Liver (tissue), 9 donors: ENCODE measurements around the gene ZNF506. TPM values are rescaled to one million over a fixed set of nuclear protein-coding genes. Genes with fewer than 3 reads are reported as not detected.

Experiments used
- DNase-seq: peaks from one replicate; pipeline ENCODE4 v3.0.0-alpha.2; 2017; ENCODE audit warnings: low spot score
- H3K27ac ChIP-seq, 2 donors: one replicate each; pipeline ENCODE4 v1.7.0; 2013; ENCODE audit warnings: inconsistent platforms in 2 of 2, low read length in 2 of 2, control low read depth in 1 of 2, low read depth in 1 of 2, mild to moderate bottlenecking in 1 of 2
- H3K27me3 ChIP-seq, 4 donors: one replicate each; pipeline versions ENCODE4 v1.6.1 to v1.7.0; 2013; ENCODE audit warnings: low read length in 3 of 4, inconsistent platforms in 1 of 4, mild to moderate bottlenecking in 1 of 4, moderate library complexity in 1 of 4; ENCODE audit not compliant: control insufficient read depth in 4 of 4, insufficient read depth in 4 of 4
- H3K36me3 ChIP-seq, 4 donors: one replicate each; pipeline versions ENCODE4 v1.6.1 to v1.7.0; 2013; ENCODE audit warnings: low read length in 3 of 4, mild to moderate bottlenecking in 3 of 4, low read depth in 1 of 4, moderate library complexity in 1 of 4; ENCODE audit not compliant: control insufficient read depth in 4 of 4, insufficient read depth in 3 of 4
- H3K4me1 ChIP-seq, 4 donors: one replicate each; pipeline versions ENCODE4 v1.6.1 to v1.7.0; 2013; ENCODE audit warnings: low read length in 3 of 4, mild to moderate bottlenecking in 3 of 4, moderate library complexity in 1 of 4; ENCODE audit not compliant: control insufficient read depth in 4 of 4, insufficient read depth in 4 of 4
- H3K4me3 ChIP-seq, 3 donors: one replicate each; pipeline versions ENCODE4 v1.6.1 to v1.7.0; 2013; ENCODE audit warnings: low read length in 3 of 3, control low read depth in 1 of 3, low read depth in 1 of 3, mild to moderate bottlenecking in 1 of 3
- H3K9ac ChIP-seq, 2 donors: one replicate each; pipeline ENCODE4 v1.7.0; 2013; ENCODE audit warnings: low read length in 2 of 2, mild to moderate bottlenecking in 2 of 2, moderate library complexity in 2 of 2, control low read depth in 1 of 2, low read depth in 1 of 2
- H3K9me3 ChIP-seq, 4 donors: one replicate each; pipeline versions ENCODE4 v1.6.1 to v1.7.0; 2013; ENCODE audit warnings: low read length in 3 of 4; ENCODE audit not compliant: control insufficient read depth in 4 of 4
- ATF3 ChIP-seq: IDR thresholded peaks from 2 replicates; pipeline ENCODE4 v1.6.1; 2016; ENCODE audit warnings: antibody characterized with exemption
- CTCF ChIP-seq: fragments of 150-350 bp; IDR thresholded peaks from 2 replicates; pipeline ENCODE4 v1.5.1; 2017; ENCODE audit warnings: improper control_type of control experiment, low read depth, low read length; ENCODE audit not compliant: missing input control
- EGR1 ChIP-seq, 2 donors: IDR thresholded peaks; 2 replicates each; pipeline ENCODE4 v1.6.1; 2016 to 2018; ENCODE audit warnings: antibody characterized with exemption in 2 of 2, low read depth in 2 of 2
- FOXA1 ChIP-seq: IDR thresholded peaks from 2 replicates; pipeline ENCODE4 v1.6.1; 2016; ENCODE audit warnings: antibody characterized with exemption
- FOXA2 ChIP-seq: IDR thresholded peaks from 2 replicates; pipeline ENCODE4 v1.6.1; 2016; ENCODE audit warnings: antibody characterized with exemption
- GABPA ChIP-seq, 2 donors: IDR thresholded peaks in 1 of 2; conservative IDR thresholded peaks in 1 of 2; 2 replicates each; pipeline ENCODE4 v1.6.1; 2016; ENCODE audit warnings: antibody characterized with exemption in 2 of 2, mild to moderate bottlenecking in 1 of 2, moderate library complexity in 1 of 2
- HNF4A ChIP-seq, 2 donors: conservative IDR thresholded peaks; 2 replicates each; pipeline ENCODE4 v1.6.1; 2016; ENCODE audit warnings: antibody characterized with exemption in 2 of 2, mild to moderate bottlenecking in 2 of 2
- HNF4G ChIP-seq: IDR thresholded peaks from 2 replicates; pipeline ENCODE4 v1.6.1; 2016; ENCODE audit warnings: antibody characterized with exemption
- JUND ChIP-seq, 2 donors: IDR thresholded peaks; 2 replicates each; pipeline ENCODE4 v1.6.1; 2016; ENCODE audit warnings: antibody characterized with exemption in 2 of 2
- MAX ChIP-seq: IDR thresholded peaks from 2 replicates; pipeline ENCODE4 v1.6.1; 2016; ENCODE audit warnings: antibody characterized with exemption
- NR2F2 ChIP-seq: IDR thresholded peaks from 2 replicates; pipeline ENCODE4 v1.6.1; 2016; ENCODE audit warnings: antibody characterized with exemption
- RAD21 ChIP-seq, 2 donors: IDR thresholded peaks; 2 replicates each; pipeline ENCODE4 v1.6.1; 2016; ENCODE audit warnings: antibody characterized with exemption in 2 of 2, mild to moderate bottlenecking in 2 of 2
- RXRA ChIP-seq, 2 donors: IDR thresholded peaks; 2 replicates each; pipeline ENCODE4 v1.6.1; 2017 to 2018; ENCODE audit warnings: antibody characterized with exemption in 2 of 2, mild to moderate bottlenecking in 1 of 2
- SP1 ChIP-seq: IDR thresholded peaks from 2 replicates; pipeline ENCODE4 v1.6.1; 2018; ENCODE audit warnings: antibody characterized with exemption, mild to moderate bottlenecking
- TAF1 ChIP-seq: conservative IDR thresholded peaks from 2 replicates; pipeline ENCODE4 v1.6.1; 2016; ENCODE audit warnings: antibody characterized with exemption, mild to moderate bottlenecking
- YY1 ChIP-seq: IDR thresholded peaks from 2 replicates; pipeline ENCODE4 v1.6.1; 2016; ENCODE audit warnings: antibody characterized with exemption, mild to moderate bottlenecking
- WGBS: extraction: QIAGEN DNeasy Blood & Tissue Kit; methylation state at CpG from one replicate; pipeline ENCODE4 v1.1.7; 2013; 5-methylcytosine and 5-hydroxymethylcytosine counted together
- polyA plus RNA-seq, 2 donors: library from polyadenylated mRNA; stranded (reverse) in 1 of 2; unstranded in 1 of 2; fragments of 200-250 nt in 1 of 2; fragments of >200 nt in 1 of 2; fragmentation: Nextera tagmentation in 1 of 2; extraction: Ambion mirVana in 1 of 2; gene quantifications; one replicate each; pipeline versions ENCODE4 v1.2.1 to v1.2.3, GENCODE V29; 2013 to 2015
- total RNA-seq, 2 donors: library from RNA; depleted of rRNA; stranded (reverse); fragments of >200 nt; gene quantifications; one replicate each; pipeline ENCODE4 v1.2.3, GENCODE V29; 2014
- TF ChIP-seq, protein P1 (sequence below): IDR thresholded peaks from 2 replicates; pipeline ENCODE4 v1.6.1; 2016; ENCODE audit warnings: antibody characterized with exemption, mild to moderate bottlenecking
- TF ChIP-seq, protein P2 (sequence below): IDR thresholded peaks from 2 replicates; pipeline ENCODE4 v1.6.1; 2016; ENCODE audit warnings: antibody characterized with exemption
- donor health status: healthy.
- donor health status: healthy.
- donor health status: healthy.
- donor health status: healthy.
- donor health status: healthy.

ZNF506 gene
- total and polyA plus RNA-seq, 4 donors, result 1.3 to 8.5 (median 4.9) TPM

GRCh38 chr19:19865750-19866610, 44.4 kb upstream of the ZNF506 start, which contains the start of gene ZNF253:
Gene ZNF253 (plus strand): TSS chr19:19865882. CDS start chr19:19865997, 115 bp downstream.
- Histone ChIP-seq H3K4me3 (peak within 1 kb of the TSS; percentile 79 to 92 (median 91)), H3K27me3 (no peaks in the 10 kb centered on the region), H3K27ac (peak within 1 kb of the TSS; percentile 82 to 92), H3K9me3 (peaks cover 3 to 19% (median 5%) of the 10 kb centered on the region in 4 donors), H3K9ac (peak within 1 kb of the TSS; percentile 74 to 84), H3K4me1 (peaks cover 0 to 13% (median 6%) of the 10 kb centered on the region in 4 donors), H3K36me3 (peaks cover 0 to under 1% (median 0%) of the 10 kb centered on the region in 4 donors)
- no peak for TF ChIP-seq EGR1 (IDR thresholded peaks at IDR 0.05; ENCODE audit: low read depth in 2 of 2)
- TF ChIP-seq SP1, result peak; percentile 85
- TF ChIP-seq GABPA (IDR thresholded peaks at IDR 0.05 in 1 of 2, conservative IDR thresholded peaks at IDR 0.05 in 1 of 2), result peak in 1 of 2 donors; percentile 35
- TF ChIP-seq JUND (IDR thresholded peaks at IDR 0.05), result no peak
- TF ChIP-seq FOXA1, result no peak
- no peak for TF ChIP-seq HNF4G
- TF ChIP-seq, protein P1, sequence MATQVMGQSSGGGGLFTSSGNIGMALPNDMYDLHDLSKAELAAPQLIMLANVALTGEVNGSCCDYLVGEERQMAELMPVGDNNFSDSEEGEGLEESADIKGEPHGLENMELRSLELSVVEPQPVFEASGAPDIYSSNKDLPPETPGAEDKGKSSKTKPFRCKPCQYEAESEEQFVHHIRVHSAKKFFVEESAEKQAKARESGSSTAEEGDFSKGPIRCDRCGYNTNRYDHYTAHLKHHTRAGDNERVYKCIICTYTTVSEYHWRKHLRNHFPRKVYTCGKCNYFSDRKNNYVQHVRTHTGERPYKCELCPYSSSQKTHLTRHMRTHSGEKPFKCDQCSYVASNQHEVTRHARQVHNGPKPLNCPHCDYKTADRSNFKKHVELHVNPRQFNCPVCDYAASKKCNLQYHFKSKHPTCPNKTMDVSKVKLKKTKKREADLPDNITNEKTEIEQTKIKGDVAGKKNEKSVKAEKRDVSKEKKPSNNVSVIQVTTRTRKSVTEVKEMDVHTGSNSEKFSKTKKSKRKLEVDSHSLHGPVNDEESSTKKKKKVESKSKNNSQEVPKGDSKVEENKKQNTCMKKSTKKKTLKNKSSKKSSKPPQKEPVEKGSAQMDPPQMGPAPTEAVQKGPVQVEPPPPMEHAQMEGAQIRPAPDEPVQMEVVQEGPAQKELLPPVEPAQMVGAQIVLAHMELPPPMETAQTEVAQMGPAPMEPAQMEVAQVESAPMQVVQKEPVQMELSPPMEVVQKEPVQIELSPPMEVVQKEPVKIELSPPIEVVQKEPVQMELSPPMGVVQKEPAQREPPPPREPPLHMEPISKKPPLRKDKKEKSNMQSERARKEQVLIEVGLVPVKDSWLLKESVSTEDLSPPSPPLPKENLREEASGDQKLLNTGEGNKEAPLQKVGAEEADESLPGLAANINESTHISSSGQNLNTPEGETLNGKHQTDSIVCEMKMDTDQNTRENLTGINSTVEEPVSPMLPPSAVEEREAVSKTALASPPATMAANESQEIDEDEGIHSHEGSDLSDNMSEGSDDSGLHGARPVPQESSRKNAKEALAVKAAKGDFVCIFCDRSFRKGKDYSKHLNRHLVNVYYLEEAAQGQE, result peak; percentile 93
- peak in 1 of 2 donors; percentile 14 for TF ChIP-seq RXRA (IDR thresholded peaks at IDR 0.05)
- peak; percentile 97 for TF ChIP-seq YY1
- TF ChIP-seq RAD21 (IDR thresholded peaks at IDR 0.05), result no peak
- TF ChIP-seq TAF1, result peak; percentile 97
- no peak for TF ChIP-seq FOXA2
- TF ChIP-seq HNF4A (conservative IDR thresholded peaks at IDR 0.05), result peak in 1 of 2 donors; percentile 27
- TF ChIP-seq MAX, result peak; percentile 73
- TF ChIP-seq, protein P2, sequence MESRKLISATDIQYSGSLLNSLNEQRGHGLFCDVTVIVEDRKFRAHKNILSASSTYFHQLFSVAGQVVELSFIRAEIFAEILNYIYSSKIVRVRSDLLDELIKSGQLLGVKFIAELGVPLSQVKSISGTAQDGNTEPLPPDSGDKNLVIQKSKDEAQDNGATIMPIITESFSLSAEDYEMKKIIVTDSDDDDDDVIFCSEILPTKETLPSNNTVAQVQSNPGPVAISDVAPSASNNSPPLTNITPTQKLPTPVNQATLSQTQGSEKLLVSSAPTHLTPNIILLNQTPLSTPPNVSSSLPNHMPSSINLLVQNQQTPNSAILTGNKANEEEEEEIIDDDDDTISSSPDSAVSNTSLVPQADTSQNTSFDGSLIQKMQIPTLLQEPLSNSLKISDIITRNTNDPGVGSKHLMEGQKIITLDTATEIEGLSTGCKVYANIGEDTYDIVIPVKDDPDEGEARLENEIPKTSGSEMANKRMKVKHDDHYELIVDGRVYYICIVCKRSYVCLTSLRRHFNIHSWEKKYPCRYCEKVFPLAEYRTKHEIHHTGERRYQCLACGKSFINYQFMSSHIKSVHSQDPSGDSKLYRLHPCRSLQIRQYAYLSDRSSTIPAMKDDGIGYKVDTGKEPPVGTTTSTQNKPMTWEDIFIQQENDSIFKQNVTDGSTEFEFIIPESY, result no peak
- TF ChIP-seq ATF3, result no peak
- no peak for TF ChIP-seq CTCF
- no peak for TF ChIP-seq NR2F2
- DNase-seq, result peak; percentile 94
- under 1% methylated on average over 43 of the region's 43 CpGs for WGBS
